B cell (primary cell): ENCODE measurements around the gene BMP2K. TPM values are rescaled to one million over a fixed set of nuclear protein-coding genes. Genes with fewer than 3 reads are reported as not detected.

Source experiments
- ATAC-seq: fragments of 200-7000 bp; cut with Tn5 transposase; one replicate; pipeline ENCODE4 v1.10.0; 2021; ENCODE audit warnings: low read depth, mild to moderate bottlenecking, moderate number of reproducible peaks, moderate library complexity
- CTCF ChIA-PET: fragments of 350-600 bp; sonication (Branson Sonifier 250); formaldehyde crosslinking; loops from one replicate; lab custom pipeline; 2021; ENCODE audit warnings: antibody characterized with exemption, inconsistent platforms; lab: Charles Lee
- POLR2A ChIA-PET: fragments of 350-600 bp; sonication (Branson Sonifier 250); formaldehyde crosslinking; loops from one replicate; lab custom pipeline; 2021; ENCODE audit warnings: antibody characterized with exemption; lab: Charles Lee
- DNase-seq: peaks from one replicate; pipeline ENCODE4 v3.0.0; 2013
- H2AFZ ChIP-seq: 2 replicates; pipeline ENCODE4 v1.6.1; 2012; ENCODE audit warnings: mild to moderate bottlenecking, low read depth, low read length; ENCODE audit not compliant: insufficient read depth, poor library complexity, severe bottlenecking
- H3K27ac ChIP-seq, 2 donors: 1 replicate in 1 of 2; 2 replicates in 1 of 2; pipeline ENCODE4 v1.5.1; 2012 to 2013; ENCODE audit warnings: low read length in 2 of 2, mild to moderate bottlenecking in 2 of 2, moderate library complexity in 1 of 2
- H3K27me3 ChIP-seq, 4 experiments: fragments of 200-600 bp in 1 of 4; sonication (generic) in 1 of 4; replicated peaks in 1 of 4; 1 replicate in 2 of 4; 2 replicates in 2 of 4; pipeline versions ENCODE4 v1.6.1 to v1.7.0; 2013 to 2016; ENCODE audit warnings: low read length in 3 of 4, mild to moderate bottlenecking in 2 of 4, mixed read lengths in 1 of 4, moderate library complexity in 1 of 4; ENCODE audit not compliant: insufficient read depth in 4 of 4, control insufficient read depth in 3 of 4; ENCODE audit errors: control extremely low read depth in 1 of 4
- H3K36me3 ChIP-seq, 2 experiments: replicated peaks in 1 of 2; 1 replicate in 1 of 2; 2 replicates in 1 of 2; pipeline versions ENCODE4 v1.6.1 to v1.7.1; 2013; ENCODE audit warnings: low read length in 1 of 2; ENCODE audit not compliant: insufficient read depth in 2 of 2, control insufficient read depth in 1 of 2; ENCODE audit errors: control extremely low read depth in 1 of 2, extremely low read depth in 1 of 2
- H3K4me1 ChIP-seq, 2 donors: fragments of 200-600 bp in 1 of 2; sonication (generic) in 1 of 2; 1 replicate in 1 of 2; 2 replicates in 1 of 2; pipeline versions ENCODE4 v1.5.1 to v1.6.1; 2013 to 2017; ENCODE audit warnings: low read length in 2 of 2; ENCODE audit not compliant: control insufficient read depth in 2 of 2, insufficient read depth in 2 of 2
- H3K4me2 ChIP-seq: replicated peaks from 2 replicates; pipeline ENCODE3; 2012; ENCODE audit warnings: mild to moderate bottlenecking, low read depth, low read length; ENCODE audit not compliant: poor library complexity, severe bottlenecking
- H3K4me3 ChIP-seq, 5 experiments: fragments of 200-600 bp in 1 of 5; sonication (generic) in 1 of 5; 1 replicate in 3 of 5; 2 replicates in 2 of 5; pipeline versions ENCODE4 v1.5.1 to v1.7.0; 2011 to 2016; ENCODE audit warnings: low read length in 4 of 5, mild to moderate bottlenecking in 4 of 5, low read depth in 2 of 5, control low read depth in 1 of 5, moderate library complexity in 1 of 5; ENCODE audit not compliant: insufficient read depth in 1 of 5; ENCODE audit errors: control extremely low read depth in 1 of 5, extremely low read depth in 1 of 5
- H3K79me2 ChIP-seq: fragments of 200-600 bp; sonication (generic); one replicate; pipeline ENCODE4 v1.6.0; 2016; ENCODE audit warnings: low read length; ENCODE audit not compliant: control insufficient read depth, insufficient read depth
- H3K9ac ChIP-seq: fragments of 200-600 bp; sonication (generic); 2 replicates; pipeline ENCODE4 v1.6.1; 2017; ENCODE audit warnings: mild to moderate bottlenecking, low read length, moderate library complexity
- H3K9me3 ChIP-seq, 3 donors: one replicate each; pipeline versions ENCODE4 v1.6.1 to v1.7.1; 2013; ENCODE audit warnings: low read length in 2 of 3; ENCODE audit not compliant: control insufficient read depth in 2 of 3, insufficient read depth in 1 of 3; ENCODE audit errors: control extremely low read depth in 1 of 3
- H4K20me1 ChIP-seq: 2 replicates; pipeline ENCODE4 v1.6.0; 2012; ENCODE audit warnings: mild to moderate bottlenecking, low read length; ENCODE audit not compliant: insufficient read depth, control insufficient read depth, poor library complexity, severe bottlenecking
- H3K27ac Mint-ChIP-seq: one replicate; pipeline ENCODE4 v1.8.0; 2021; ENCODE audit warnings: mixed read lengths
- H3K27me3 Mint-ChIP-seq: one replicate; pipeline ENCODE4 v1.8.0; 2021; ENCODE audit warnings: mixed read lengths
- H3K4me1 Mint-ChIP-seq: one replicate; pipeline ENCODE4 v1.8.0; 2021; ENCODE audit warnings: mixed read lengths
- H3K4me3 Mint-ChIP-seq: one replicate; pipeline ENCODE4 v1.8.0; 2021; ENCODE audit warnings: mixed read lengths
- H3K9me3 Mint-ChIP-seq: one replicate; pipeline ENCODE4 v1.8.0; 2022; ENCODE audit warnings: mixed read lengths; ENCODE audit not compliant: insufficient read depth
- EZH2 ChIP-seq: IDR thresholded peaks from 2 replicates; pipeline ENCODE4 v1.6.1; 2012; ENCODE audit warnings: borderline replicate concordance, low read depth, mild to moderate bottlenecking, moderate library complexity, low read length; ENCODE audit not compliant: insufficient read depth, poor library complexity, severe bottlenecking
- WGBS: methylation state at CpG from one replicate; pipeline ENCODE4 v1.1.5; 2013; ENCODE audit warnings: missing lambda C conversion rate; ENCODE audit not compliant: insufficient coverage; 5-methylcytosine and 5-hydroxymethylcytosine counted together
- intact Hi-C: fragments of 100-400 bp; cut with micrococcal nuclease; formaldehyde crosslinking; loops from one replicate; pipeline ENCODE4 v1.10.0; 2022
- polyA plus RNA-seq: library from polyadenylated mRNA; depleted of rRNA; stranded (reverse); fragments of >200 nt; gene quantifications from 2 replicates; pipeline ENCODE4 v1.2.3, GENCODE V29; 2012
- total RNA-seq, 2 donors: library from RNA; stranded (reverse); fragments of 120-200 nt in 1 of 2; gene quantifications; 1 replicate in 1 of 2; 2 replicates in 1 of 2; pipeline versions ENCODE4 v1.2.3 to v1.2.4, GENCODE V29; 2013 to 2022
- TF ChIP-seq, protein P1 (sequence below): fragments of 200-600 bp; IDR thresholded peaks from one replicate; pipeline ENCODE4 v1.8.0; 2022; ENCODE audit warnings: antibody characterized with exemption, mild to moderate bottlenecking

Gene BMP2K
- total and polyA plus RNA-seq, 2 donors (not counting 1 experiment from before 2014, with no cell fraction given): 59.1 to 117 TPM

DNA sequence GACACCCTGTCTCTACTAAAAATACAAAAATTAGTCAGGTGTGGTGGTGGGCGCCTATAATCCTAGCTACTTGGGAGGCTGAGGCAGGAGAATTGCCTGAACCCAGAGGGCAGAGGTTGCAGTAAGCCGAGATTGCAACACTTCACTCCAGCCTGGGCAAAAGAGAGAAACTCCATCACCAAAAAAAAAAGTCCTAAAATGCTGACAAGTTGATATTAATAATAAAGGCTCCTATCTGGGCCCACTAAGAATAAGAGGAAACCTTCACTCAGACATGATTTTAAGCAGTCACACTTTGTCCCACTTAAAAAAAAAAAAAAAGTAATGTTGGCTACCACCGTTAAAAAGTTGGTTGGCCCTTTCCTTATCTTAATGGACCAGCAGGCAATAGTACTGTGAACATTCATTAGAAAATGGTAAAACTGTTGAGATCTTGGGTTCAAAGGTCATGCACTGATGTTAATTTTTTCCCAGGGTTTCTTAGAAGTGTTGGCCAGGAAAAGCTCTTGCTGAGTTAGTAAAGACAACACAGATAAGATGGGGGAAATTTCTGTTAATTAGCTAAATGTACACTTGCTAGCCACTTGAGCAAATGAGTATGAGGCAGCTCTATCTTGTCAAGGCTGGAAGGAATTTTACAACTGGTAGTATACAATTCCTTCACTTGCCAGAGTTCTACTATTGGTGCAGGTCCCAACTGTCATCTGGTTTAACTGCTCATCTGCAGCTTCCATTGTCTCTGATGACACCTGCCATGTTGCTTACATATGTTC is 43.6 kb upstream of the BMP2K start:
- H3K9me3 Mint-ChIP-seq: no peaks in the 10 kb centered on the region
- no peak overlapping the region for H2AFZ ChIP-seq
- no peak for TF ChIP-seq EZH2
- TF ChIP-seq, protein P1, sequence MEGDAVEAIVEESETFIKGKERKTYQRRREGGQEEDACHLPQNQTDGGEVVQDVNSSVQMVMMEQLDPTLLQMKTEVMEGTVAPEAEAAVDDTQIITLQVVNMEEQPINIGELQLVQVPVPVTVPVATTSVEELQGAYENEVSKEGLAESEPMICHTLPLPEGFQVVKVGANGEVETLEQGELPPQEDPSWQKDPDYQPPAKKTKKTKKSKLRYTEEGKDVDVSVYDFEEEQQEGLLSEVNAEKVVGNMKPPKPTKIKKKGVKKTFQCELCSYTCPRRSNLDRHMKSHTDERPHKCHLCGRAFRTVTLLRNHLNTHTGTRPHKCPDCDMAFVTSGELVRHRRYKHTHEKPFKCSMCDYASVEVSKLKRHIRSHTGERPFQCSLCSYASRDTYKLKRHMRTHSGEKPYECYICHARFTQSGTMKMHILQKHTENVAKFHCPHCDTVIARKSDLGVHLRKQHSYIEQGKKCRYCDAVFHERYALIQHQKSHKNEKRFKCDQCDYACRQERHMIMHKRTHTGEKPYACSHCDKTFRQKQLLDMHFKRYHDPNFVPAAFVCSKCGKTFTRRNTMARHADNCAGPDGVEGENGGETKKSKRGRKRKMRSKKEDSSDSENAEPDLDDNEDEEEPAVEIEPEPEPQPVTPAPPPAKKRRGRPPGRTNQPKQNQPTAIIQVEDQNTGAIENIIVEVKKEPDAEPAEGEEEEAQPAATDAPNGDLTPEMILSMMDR: no peak
- no peaks in the 10 kb centered on the region for H3K36me3 ChIP-seq
- CTCF ChIA-PET: interaction anchor here (0.6 kb wide), 1 partner anchor 33 kb away, joined by 4 read pairs; no protein-coding TSS in a partner anchor
- ATAC-seq: no peak
- H3K27me3 ChIP-seq: no peaks in the 10 kb centered on the region
- no peak overlapping the region for H3K27ac ChIP-seq
- no peak overlapping the region for H3K27ac Mint-ChIP-seq
- H3K4me1 Mint-ChIP-seq: peaks cover 40% of the 10 kb centered on the region
- H3K27me3 Mint-ChIP-seq: no peaks in the 10 kb centered on the region
- no peaks in the 10 kb centered on the region for H4K20me1 ChIP-seq
- peaks cover 32% of the 10 kb centered on the region in 2 donors for H3K4me1 ChIP-seq
- peaks cover 0 to 5% (median 0%) of the 10 kb centered on the region in 3 donors for H3K9me3 ChIP-seq
- H3K4me2 ChIP-seq: no peak overlapping the region
- H3K4me3 ChIP-seq: no peak overlapping the region
- DNase-seq: no peak
- no peak overlapping the region for H3K4me3 Mint-ChIP-seq
- H3K79me2 ChIP-seq: no peaks in the 10 kb centered on the region
- POLR2A ChIA-PET: no interaction called here
- intact Hi-C loops: loop anchor here (5.0 kb wide), 1 partner anchor 40 kb away; no protein-coding TSS in a partner anchor
- no peak overlapping the region for H3K9ac ChIP-seq
- WGBS: no CpG with 5 or more reads among the region's 3 CpGs
